Measurements from ENCODE around the gene PRKN.

- TF ChIP-seq CTCF (IDR thresholded peaks at IDR 0.05) (no peak), POLR2A (IDR thresholded peaks at IDR 0.05) (no peak)
These were observed 318.6 kb downstream of the PRKN start for GRCh38 chr6:162408826-162409535.

Data from thyroid gland (tissue), 4 donors.